GM13977 (cell line): ENCODE measurements around the gene TMEM37.

Experiments
- DNase-seq: peaks from one replicate; pipeline ENCODE4 v3.0.0; 2012; ENCODE audit warnings: low spot score
- CTCF ChIP-seq: IDR thresholded peaks from 2 replicates; pipeline ENCODE4 v1.5.1; 2012; ENCODE audit warnings: mild to moderate bottlenecking, control low read depth; ENCODE audit not compliant: insufficient read depth; ENCODE audit errors: extremely low read depth, missing control alignments
- in situ Hi-C: fragments of 300-500 bp; cut with MboI; formaldehyde crosslinking; loops from one replicate; pipeline ENCODE4 v1.12.0; 2022; ENCODE audit warnings: low sequenced_read_pairs, low pct_unique_long_range_greater_than_20kb, mixed read lengths, inconsistent platforms; ENCODE audit not compliant: unreplicated experiment

Gene TMEM37

GRCh38 chr2:119422360-119423107 is 9.1 kb upstream of the TMEM37 start:
- in situ Hi-C loops: loop anchor here (25.0 kb wide), 1 partner anchor 240 kb away; no protein-coding TSS in a partner anchor
- TF ChIP-seq CTCF: no peak
- DNase-seq: no peak

DNA sequence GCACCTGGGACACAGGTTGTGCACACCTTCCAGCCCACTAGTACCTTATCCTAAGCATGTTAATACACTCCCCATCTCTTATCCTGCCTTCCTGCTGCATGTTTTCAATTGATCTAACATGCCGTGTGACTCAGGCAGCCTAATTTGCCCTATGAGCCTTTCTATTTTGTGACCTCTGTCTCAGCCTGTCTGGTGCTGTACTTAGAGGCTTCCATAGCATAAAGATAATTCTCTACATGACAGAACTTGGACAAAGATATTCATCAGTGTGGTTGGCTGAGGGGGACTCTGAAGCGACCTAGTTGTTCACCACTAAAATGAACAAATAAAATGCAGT is 8.6 kb upstream of the TMEM37 start:
- no peak for TF ChIP-seq CTCF
- no peak for DNase-seq
- in situ Hi-C loops: loop anchor here (25.0 kb wide), 1 partner anchor 239 kb away; no protein-coding TSS in a partner anchor

DNA sequence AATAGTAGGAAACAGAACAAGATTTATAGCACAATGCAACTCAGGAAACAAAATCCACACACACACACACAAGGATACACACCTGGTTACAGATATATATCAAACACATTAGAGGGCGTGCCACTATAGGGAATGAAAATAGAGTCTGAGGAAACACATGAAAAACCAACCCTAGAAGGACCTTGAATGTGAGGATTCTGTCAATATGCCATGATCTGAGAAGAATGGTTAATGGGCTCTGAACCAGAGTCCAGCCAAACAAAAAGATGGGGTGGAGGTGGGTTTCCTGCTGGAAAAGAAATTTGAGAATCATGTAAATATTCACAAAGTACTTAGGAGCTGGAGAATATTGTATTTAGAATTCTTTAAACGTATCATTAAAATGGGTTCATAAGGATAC is 7.8 kb upstream of the TMEM37 start:
- TF ChIP-seq CTCF: no peak
- DNase-seq: no peak
- in situ Hi-C loops: loop anchor here (25.0 kb wide), 1 partner anchor 238 kb away; no protein-coding TSS in a partner anchor

- in situ Hi-C loops: loop anchor here (25.0 kb wide), 1 partner anchor 238 kb away; no protein-coding TSS in a partner anchor
- TF ChIP-seq CTCF: no peak
- no peak for DNase-seq
These were observed 7.2 kb upstream of the TMEM37 start for GRCh38 chr2:119424284-119425118.

- in situ Hi-C loops: no loop called here
- no peak for TF ChIP-seq CTCF
- no peak for DNase-seq
These were observed 6.6 kb upstream of the TMEM37 start for GRCh38 chr2:119425119-119425405.

DNA sequence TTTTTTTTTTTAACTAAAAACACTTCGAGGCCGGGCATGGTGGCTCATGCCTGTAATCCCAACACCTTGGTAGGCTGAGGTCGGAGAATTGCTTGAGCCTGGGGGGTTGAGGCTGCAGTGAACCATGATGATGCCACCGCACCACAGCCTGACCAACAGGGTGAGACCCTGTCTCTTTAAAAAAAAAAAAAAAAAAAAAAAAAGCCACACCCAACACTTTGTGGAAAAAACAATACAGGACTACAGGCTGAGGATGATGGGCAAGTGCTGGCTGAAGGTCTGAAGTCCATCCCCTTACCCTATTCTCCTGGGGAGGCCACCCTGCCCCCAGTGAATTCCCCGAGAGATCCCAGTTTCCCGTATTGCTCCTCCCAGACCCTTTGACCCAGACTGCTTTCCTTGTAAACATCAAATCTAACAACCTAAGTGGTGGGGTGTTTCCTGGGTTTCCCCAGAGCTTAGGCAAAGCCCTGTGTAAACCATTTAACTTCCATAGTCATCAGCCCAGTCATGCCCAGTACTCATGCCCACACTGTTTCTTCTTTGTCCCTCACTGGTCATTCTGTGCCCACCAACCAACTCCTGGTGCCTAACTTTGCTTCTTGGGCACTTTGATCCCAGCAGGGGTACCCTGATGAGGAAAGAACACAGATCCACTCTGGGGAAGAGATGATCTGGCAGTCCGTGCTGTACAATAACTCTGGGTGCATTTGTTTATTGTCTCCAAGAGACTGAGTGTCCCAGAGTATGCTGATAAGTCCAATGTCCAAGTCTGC is 5.8 kb upstream of the TMEM37 start:
- no peak for DNase-seq
- in situ Hi-C loops: no loop called here
- TF ChIP-seq CTCF: no peak
